Lung (tissue), 12 donors: ENCODE measurements around the gene SHB. TPM values are rescaled to one million over a fixed set of nuclear protein-coding genes. Genes with fewer than 3 reads are reported as not detected.
A peak's percentile ranks its signal among the peaks of the same experiment; 100 is the strongest.

Source experiments
- ATAC-seq: fragments of 200-7000 bp; cut with Tn5 transposase; one replicate; pipeline ENCODE4 v1.9.1; 2020; ENCODE audit warnings: moderate number of reproducible peaks; ENCODE audit not compliant: insufficient read depth, low FRiP score
- DNase-seq, 3 donors: peaks; one replicate each; pipeline ENCODE4 v3.0.0-alpha.2; 2013 to 2017
- H3K27ac ChIP-seq, 2 donors: one replicate each; pipeline ENCODE4 v1.5.1; 2013; ENCODE audit warnings: mild to moderate bottlenecking in 2 of 2, moderate library complexity in 2 of 2, control low read depth in 1 of 2, inconsistent platforms in 1 of 2, low read depth in 1 of 2, low read length in 1 of 2
- H3K27me3 ChIP-seq, 3 donors: one replicate each; pipeline ENCODE4 v1.5.1; 2013; ENCODE audit warnings: low read length in 2 of 3; ENCODE audit not compliant: control insufficient read depth in 3 of 3, insufficient read depth in 3 of 3
- H3K36me3 ChIP-seq, 4 donors: one replicate each; pipeline ENCODE4 v1.5.1; 2013; ENCODE audit warnings: low read length in 4 of 4, mild to moderate bottlenecking in 1 of 4, moderate library complexity in 1 of 4; ENCODE audit not compliant: control insufficient read depth in 4 of 4, insufficient read depth in 4 of 4
- H3K4me1 ChIP-seq, 5 donors: one replicate each; pipeline ENCODE4 v1.5.1; 2013; ENCODE audit warnings: low read length in 5 of 5, mild to moderate bottlenecking in 2 of 5, moderate library complexity in 1 of 5; ENCODE audit not compliant: control insufficient read depth in 5 of 5, insufficient read depth in 5 of 5
- H3K4me3 ChIP-seq: one replicate; pipeline ENCODE4 v1.5.1; 2013; ENCODE audit warnings: mild to moderate bottlenecking, control low read depth, moderate library complexity
- H3K9ac ChIP-seq, 2 donors: one replicate each; pipeline ENCODE4 v1.5.1; 2013; ENCODE audit warnings: low read length in 2 of 2, control low read depth in 1 of 2; ENCODE audit not compliant: insufficient read depth in 1 of 2
- H3K9me3 ChIP-seq, 4 donors: one replicate each; pipeline ENCODE4 v1.5.1; 2013; ENCODE audit warnings: low read length in 3 of 4, mild to moderate bottlenecking in 1 of 4, moderate library complexity in 1 of 4; ENCODE audit not compliant: control insufficient read depth in 4 of 4, insufficient read depth in 3 of 4
- CTCF ChIP-seq: IDR thresholded peaks from 2 replicates; pipeline ENCODE4 v1.5.1; 2012; ENCODE audit warnings: mild to moderate bottlenecking; ENCODE audit errors: control extremely low read depth, extremely low read depth
- WGBS, 2 donors: extraction: QIAGEN DNeasy Blood & Tissue Kit; methylation state at CpG; one replicate each; pipeline ENCODE4 v1.1.7; 2013; 5-methylcytosine and 5-hydroxymethylcytosine counted together
- polyA plus RNA-seq, 2 donors: library from polyadenylated mRNA; stranded (reverse); fragments of 200-250 nt; gene quantifications; one replicate each; pipeline ENCODE4 v1.2.1, GENCODE V29; 2013
- total RNA-seq, 2 donors: library from RNA; depleted of rRNA in 1 of 2; stranded (reverse); fragments of >200 nt in 1 of 2; gene quantifications; one replicate each; pipeline ENCODE4 v1.2.1, GENCODE V29; 2014 to 2021
- donor health status: control.
- donor health status: control.
- donor health status: Bipolar disorder and iron deficiency.
- donor health status: healthy.
- donor health status: DM: yes; HTN: yes; CAD: no.

SHB gene
- total and polyA plus RNA-seq, 4 donors = 10.8 to 32.3 (median 14.4) TPM

- Histone ChIP-seq H3K27ac (no peak overlapping the region), H3K9me3 (no peaks in the 10 kb centered on the region), H3K4me1 (peaks cover 18 to 61% (median 27%) of the 10 kb centered on the region in 5 donors), H3K9ac (no peak overlapping the region), H3K36me3 (peaks cover 0 to 4% (median 0%) of the 10 kb centered on the region in 4 donors), H3K4me3 (no peak overlapping the region), H3K27me3 (no peaks in the 10 kb centered on the region)
- DNase-seq (no peak), ATAC-seq (no peak)
- no peak for TF ChIP-seq CTCF
- 68 to 71% methylated on average over 2 of the region's 2 CpGs for WGBS, 2 donors
Observed at GRCh38 chr9:37988602-37989001, 80.4 kb downstream of the SHB start.

DNA sequence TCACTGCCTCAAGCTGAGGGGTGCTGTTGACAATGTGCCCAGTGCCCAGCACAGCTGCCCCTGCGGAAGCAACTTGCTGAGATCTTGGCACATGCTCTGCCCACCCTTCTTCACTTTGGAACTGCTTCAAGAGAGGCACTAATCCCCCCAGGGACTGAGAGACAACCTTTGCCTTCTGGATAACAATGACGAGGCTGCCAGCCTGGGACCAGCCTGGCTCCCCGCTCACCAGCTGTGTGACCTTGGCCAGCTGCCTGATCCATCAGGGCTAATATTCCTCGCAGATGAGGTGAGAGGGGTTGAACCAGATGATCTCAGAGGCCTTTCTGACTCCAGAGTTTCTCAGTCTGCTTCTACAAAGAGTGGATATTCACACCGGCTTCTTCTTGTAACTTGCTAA lies 81.0 kb downstream of the SHB start:
- Histone ChIP-seq H3K9ac (no peak overlapping the region), H3K27me3 (no peaks in the 10 kb centered on the region), H3K27ac (peak overlapping the region in 1 of 2 donors; percentile 43), H3K36me3 (peaks cover 0 to 6% (median 0%) of the 10 kb centered on the region in 4 donors), H3K4me1 (peaks cover 17 to 58% (median 24%) of the 10 kb centered on the region in 5 donors), H3K4me3 (no peak overlapping the region), H3K9me3 (no peaks in the 10 kb centered on the region)
- TF ChIP-seq CTCF = no peak
- DNase-seq = no peak
- 78 to 85% methylated on average over 5 of the region's 5 CpGs for WGBS, 2 donors
- no peak for ATAC-seq

DNA sequence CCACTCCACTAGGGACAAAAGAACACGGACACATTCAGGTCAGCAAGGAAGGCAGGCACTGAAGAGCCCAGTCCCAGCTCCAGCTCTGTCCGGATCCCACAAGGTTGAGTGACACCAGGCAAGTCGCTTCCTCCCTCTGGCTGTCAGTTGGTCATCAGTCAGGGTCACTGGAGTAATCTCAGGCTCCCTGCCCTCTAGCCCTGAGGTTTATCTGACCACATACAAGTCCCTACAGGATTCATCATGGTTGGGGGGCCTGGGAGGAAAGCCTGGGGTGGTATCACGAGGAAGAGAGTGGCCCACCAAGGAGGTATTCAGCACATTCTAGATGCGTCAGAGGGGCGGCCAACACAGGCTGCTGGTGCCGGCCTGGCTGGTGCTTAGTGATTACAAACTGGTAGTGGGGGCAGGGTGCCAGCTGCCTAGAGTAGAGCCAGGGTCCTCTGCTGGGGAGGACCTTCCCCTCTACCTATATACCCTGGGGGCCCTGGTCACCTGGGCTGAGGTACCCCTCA lies 81.5 kb downstream of the SHB start:
- H3K4me3 ChIP-seq = no peak overlapping the region
- peak overlapping the region in 1 of 2 donors; percentile 43 for H3K27ac ChIP-seq
- TF ChIP-seq CTCF = no peak
- no peaks in the 10 kb centered on the region for H3K9me3 ChIP-seq
- H3K4me1 ChIP-seq = peaks cover 12 to 52% (median 20%) of the 10 kb centered on the region in 5 donors
- WGBS, 2 donors = 88 to 91% methylated on average over 7 of the region's 7 CpGs
- ATAC-seq (no peak), DNase-seq (no peak)
- no peak overlapping the region for H3K9ac ChIP-seq
- H3K27me3 ChIP-seq = no peaks in the 10 kb centered on the region
- peaks cover 0 to 6% (median 0%) of the 10 kb centered on the region in 4 donors for H3K36me3 ChIP-seq

GRCh38 chr9:37986771-37987258 lies 82.2 kb downstream of the SHB start:
- peaks cover 0 to 6% (median 0%) of the 10 kb centered on the region in 4 donors for H3K36me3 ChIP-seq
- DNase-seq (no peak), ATAC-seq (no peak)
- no peak for TF ChIP-seq CTCF
- H3K4me1 ChIP-seq = peaks cover 12 to 52% (median 20%) of the 10 kb centered on the region in 5 donors
- no peaks in the 10 kb centered on the region for H3K27me3 ChIP-seq
- WGBS, 2 donors = 95 to 97% methylated on average over 15 of the region's 15 CpGs
- no peak overlapping the region for H3K4me3 ChIP-seq
- no peak overlapping the region for H3K27ac ChIP-seq
- H3K9me3 ChIP-seq = no peaks in the 10 kb centered on the region
- H3K9ac ChIP-seq = no peak overlapping the region
